ENCODE results near the gene GABRP.
"Not testable (repeated sequence)": the region's sequence is repeated elsewhere in the genome, so short reads cannot be mapped to it uniquely, and the experiment has no call there.

GABRP gene

GRCh38 chr5:170755679-170756456, 27.7 kb upstream of the GABRP start:
- no peak for DNase-seq (ENCODE audit: low read depth, low spot score)

DNA sequence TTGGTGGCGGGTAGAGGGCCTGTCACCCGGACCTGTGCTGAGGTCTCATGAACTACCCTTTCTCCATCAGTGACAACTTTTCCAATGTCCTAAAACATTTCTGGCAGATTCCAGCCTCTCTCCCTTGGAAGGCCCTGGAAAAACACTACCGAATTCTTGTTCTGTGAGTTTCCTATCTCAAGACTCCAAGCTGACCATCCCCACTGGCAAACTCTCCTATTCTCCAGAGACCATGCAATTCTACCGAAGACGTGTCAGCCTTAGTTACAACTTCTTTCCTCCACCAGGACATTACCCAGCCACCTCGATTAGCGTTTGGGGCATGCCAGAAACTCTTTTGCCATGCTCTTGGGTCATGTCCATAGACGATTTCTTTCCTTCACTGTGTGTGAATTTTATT, 26.8 kb upstream of the GABRP start:
- DNase-seq (ENCODE audit: low read depth, low spot score): no peak

GRCh38 chr5:170757182-170757601, 26.3 kb upstream of the GABRP start:
- DNase-seq (ENCODE audit: low read depth, low spot score): no peak

GRCh38 chr5:170757669-170758068, 25.9 kb upstream of the GABRP start:
- no peak for DNase-seq (ENCODE audit: low read depth, low spot score)

DNA sequence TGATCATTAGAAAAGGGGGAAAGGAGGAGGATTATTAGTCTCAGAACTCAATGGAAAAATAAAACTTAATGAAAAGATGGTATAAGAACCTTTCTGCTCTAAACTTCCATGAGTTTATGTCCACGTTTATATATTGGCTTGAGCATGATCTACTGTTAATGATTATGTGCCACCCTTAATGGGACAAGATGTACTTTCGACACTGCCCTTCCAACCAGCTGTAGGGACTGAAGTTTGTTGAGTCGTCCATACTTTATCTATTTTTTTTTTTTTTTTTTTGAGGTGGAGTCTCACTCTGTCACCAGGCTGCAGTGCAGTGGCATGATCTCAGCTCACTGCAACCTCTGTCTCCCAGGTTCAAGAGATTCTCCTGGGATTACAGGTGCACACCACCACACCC, 25.0 kb upstream of the GABRP start:
- no peak for DNase-seq (ENCODE audit: low read depth, low spot score)

GRCh38 chr5:170760113-170760512, 23.4 kb upstream of the GABRP start:
- DNase-seq (ENCODE audit: low read depth, low spot score): no peak

- DNase-seq (ENCODE audit: low read depth, low spot score): no peak
These were observed 22.3 kb upstream of the GABRP start for GRCh38 chr5:170761048-170761707.

DNA sequence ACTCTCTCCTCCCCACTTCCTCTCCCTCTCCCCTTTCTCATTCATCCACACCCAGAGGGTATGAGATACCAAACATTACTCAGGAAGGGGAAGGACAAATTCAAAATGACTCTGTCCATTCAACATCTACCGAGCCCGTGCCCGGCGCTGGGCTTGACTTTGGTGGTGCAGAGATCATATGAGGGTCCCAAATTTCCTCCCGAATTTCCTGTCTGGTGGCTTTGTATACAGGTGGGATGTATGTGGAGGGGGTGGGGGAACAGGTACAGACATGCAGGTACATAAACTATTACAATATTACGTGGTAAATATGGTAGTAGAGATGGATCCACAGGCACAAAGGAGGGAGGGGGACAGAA, 21.8 kb upstream of the GABRP start:
- no peak for DNase-seq (ENCODE audit: low read depth, low spot score)

DNA sequence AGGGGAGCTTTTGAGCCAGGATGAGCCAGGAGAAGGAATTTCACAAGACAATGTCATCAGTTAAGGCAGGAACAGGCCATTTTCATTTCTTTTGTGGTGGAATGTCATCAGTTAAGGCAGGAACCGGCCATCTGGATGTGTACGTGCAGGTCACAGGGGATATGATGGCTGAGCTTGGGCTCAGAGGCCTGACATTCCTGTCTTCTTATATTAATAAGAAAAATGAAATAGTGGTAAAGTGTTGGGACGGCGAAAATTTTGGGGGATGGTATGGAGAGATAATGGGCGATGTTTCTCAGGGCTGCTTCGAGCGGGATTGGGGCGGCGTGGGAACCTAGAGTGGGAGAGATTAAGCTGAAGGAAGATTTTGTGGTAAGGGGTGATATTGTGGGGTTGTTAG, 21.2 kb upstream of the GABRP start:
- not testable (repeated sequence) for DNase-seq (ENCODE audit: low read depth, low spot score)

GRCh38 chr5:170765868-170766267, 17.7 kb upstream of the GABRP start:
- not testable (repeated sequence) for DNase-seq (ENCODE audit: low read depth, low spot score)

DNA sequence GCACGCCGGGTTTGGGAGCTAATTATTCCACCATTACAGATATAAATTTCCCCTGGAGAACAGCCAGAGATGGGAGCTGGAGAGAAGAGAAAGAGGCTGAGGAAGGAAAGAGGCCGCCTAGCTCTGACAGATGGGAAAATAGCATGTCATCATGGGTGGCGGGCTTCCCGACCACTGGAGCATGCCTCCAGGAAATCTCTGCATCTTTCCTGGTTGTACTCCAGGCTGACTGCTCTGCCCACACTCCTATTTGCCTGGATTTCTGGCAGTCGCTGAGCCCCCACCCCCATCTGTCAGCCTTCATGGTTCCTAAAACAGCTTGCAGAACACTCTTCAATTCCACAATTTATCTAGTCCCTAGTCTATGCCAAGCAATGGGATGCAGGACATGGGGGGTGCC, 14.3 kb upstream of the GABRP start:
- no peak for DNase-seq (ENCODE audit: low read depth, low spot score)

DNA sequence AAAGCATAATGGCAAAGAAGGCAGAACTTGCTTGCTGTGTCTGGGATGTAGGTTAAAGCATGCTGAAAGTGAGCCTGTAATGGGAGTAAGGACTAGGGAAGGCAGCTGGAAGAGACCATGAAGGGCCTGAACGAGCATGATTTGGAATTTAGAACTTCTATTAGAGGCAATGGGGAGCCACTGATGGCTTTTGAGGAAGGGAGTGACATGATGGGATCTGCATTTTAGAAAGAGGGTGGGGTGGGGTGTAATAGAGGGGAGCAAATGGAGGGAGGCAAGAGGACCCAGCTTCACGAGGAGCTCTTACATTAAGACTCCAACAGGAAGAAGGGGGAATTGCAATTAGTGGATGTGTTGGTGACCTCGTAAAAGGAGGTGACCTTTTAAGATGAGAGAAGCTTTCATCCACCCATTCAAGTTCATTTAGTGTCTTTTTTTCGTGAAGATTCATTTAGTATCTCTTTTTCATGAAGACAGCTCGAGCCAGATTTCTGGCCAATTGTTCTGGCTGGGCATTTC, 13.6 kb upstream of the GABRP start:
- DNase-seq (ENCODE audit: low read depth, low spot score): no peak

DNA sequence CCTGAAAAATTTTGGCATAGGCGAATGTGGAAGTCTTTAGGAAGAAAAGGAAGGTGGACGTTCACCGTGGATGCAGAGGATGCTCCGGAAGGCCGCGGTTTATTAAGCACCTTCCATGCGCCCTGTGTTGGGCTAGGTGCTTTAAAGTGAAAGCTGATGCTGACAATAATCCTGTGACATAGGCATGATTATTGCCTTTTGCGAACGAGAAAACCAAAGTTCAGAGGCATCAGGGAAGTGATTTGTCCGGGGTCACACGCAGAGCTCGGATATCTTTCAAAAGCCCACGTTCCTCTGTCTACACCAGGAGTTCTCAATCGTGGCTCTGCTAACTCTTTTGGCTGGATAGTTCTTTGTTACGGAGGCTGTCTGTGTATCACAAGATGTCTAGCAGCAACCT, 12.0 kb upstream of the GABRP start:
- no peak for DNase-seq (ENCODE audit: low read depth, low spot score)

DNA sequence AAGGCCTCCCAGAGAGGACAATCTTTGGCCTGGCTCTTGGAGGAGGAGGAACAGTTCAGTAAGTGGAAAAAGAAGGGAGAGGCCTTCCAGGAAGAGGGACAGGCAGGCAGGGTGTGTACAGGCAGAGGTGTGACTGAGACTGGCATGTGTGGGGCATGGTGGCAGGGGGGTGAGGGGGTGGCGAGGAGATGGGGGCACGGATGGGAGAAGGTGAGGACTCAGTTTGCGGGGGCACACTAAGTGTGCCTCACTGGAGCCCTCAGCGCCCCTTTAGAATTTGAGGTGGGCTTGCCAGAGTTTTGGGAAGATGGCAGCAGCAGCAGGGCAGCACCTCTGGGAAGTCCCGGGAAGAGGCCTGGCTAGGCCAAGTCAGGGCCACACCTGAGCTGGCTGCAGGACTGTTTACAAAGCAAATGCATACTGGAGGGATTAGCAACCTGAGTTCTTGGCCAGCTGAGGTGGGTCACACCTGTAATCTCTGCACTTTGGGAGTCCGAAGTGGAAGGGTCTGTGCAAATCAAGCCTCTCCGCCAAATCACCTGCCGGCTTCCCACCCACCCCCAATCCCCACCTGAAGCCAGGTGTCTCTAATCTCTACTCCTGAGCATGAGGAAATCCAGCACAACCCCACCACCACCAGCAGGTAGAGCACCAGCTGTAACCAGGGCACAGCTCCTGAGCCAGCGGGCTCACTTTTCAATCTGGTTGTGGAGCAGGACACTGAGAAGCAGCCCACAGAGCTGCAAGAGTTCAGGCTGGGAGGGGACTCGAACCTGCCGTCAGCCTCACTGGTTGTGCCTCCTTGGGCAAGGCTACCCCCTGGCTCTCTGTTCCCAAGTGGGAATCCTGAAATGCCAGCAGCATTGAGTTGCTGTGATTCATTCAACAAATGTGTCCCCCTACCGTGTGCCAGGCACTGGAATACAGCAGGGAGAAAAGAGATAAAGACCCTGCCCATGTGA, 10.2 kb upstream of the GABRP start:
- DNase-seq (ENCODE audit: low read depth, low spot score): no peak

DNA sequence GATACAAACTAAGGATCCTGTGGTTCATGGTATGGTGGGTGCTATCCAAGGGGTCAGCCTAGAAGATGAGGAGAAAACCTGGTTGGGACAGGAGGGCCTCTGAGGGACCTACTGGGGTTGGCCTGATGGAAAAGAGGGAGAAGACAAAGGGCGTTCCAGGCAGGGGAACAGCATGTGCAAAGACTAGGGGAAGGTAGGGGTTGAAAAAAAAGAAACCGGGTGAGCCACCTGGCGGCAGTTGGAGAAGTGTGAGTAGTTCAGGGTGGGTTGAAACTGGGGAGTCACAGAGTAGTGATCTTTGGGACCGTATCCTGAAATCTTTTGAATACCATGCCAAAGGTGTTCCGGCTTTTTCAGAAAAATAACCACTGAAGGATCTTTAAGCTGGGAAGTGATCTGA, 8.7 kb upstream of the GABRP start:
- no peak for DNase-seq (ENCODE audit: low read depth, low spot score)

DNA sequence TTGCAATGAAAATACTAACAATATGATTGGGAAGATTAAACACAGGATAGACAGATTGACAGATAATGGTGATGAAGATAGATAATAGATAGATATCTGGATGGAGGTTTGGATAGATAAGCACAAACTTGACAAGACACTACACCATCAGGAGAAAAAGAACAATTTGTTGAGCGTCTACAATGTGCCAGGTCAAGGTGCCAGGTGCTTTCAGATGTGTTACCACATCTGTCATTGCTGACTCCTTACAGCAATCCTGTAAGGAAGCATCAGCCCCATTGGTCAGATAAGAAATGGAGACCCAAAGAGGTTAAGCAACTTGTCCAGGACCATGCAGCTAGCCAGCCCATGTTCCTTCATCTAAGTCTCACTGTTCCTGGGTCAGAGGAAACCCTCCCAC, 1.6 kb upstream of the GABRP start:
- no peak for DNase-seq (ENCODE audit: low read depth, low spot score)

DNA sequence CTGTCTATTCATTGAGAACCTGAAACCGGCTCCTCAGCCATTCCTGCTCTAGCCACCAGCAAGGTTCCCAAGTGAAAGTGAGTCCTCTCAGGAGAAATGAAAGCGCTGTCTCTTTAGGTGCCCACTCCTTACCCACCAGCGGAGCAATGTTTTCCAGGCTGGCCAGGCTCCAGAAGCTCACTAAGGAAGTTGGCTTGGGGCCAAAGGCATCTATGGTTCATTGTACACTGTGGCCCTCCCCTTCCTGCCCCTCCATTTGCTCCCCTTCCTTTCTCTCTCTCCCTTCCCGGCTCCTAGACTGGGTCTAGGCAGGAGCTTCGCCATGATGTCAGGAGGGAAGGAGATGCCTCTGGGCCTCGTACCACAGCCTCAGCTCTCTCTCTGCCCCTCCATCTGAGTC, 1.1 kb upstream of the GABRP start:
- DNase-seq (ENCODE audit: low read depth, low spot score): no peak

DNA sequence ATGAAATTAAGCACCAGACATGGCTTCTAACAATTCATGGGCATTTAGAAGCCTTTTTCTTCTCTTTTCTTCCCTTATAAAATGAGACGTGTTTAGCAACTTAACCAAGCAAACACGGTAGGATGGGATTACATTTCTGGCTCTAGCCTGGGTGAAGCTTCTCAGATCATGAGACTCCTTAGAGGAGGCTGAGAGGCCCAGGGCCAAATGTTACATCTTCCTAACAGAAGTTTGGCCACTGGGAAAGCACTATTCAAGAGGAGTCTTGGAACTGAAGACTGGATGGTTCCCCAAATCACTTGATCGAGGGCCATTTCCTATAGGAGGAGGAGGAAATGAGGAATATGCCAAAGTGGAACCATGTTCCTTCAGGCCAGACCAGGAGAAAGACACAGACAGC, 1.9 kb downstream of the GABRP start:
- no peak for DNase-seq (ENCODE audit: low read depth, low spot score)

DNA sequence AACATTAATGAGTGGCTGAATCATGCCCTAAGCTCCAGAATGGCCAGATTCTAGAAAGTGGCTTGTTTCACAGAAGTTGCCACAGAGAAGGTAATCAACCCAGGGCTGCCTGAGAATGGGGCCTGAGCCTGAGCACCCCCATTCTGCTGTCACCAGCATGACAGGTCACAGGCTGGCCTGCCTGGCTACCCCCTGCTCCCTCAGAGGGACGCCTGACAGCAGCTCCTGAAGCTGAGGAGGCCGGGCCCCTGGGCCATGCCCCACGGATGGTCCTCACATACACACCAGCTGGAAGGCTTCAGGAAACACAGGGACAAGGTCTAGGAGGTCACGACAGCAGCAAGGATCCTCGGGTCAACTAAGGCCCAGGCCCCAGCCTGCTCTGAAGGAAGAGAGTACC, 3.7 kb downstream of the GABRP start:
- no peak for DNase-seq (ENCODE audit: low read depth, low spot score)

DNA sequence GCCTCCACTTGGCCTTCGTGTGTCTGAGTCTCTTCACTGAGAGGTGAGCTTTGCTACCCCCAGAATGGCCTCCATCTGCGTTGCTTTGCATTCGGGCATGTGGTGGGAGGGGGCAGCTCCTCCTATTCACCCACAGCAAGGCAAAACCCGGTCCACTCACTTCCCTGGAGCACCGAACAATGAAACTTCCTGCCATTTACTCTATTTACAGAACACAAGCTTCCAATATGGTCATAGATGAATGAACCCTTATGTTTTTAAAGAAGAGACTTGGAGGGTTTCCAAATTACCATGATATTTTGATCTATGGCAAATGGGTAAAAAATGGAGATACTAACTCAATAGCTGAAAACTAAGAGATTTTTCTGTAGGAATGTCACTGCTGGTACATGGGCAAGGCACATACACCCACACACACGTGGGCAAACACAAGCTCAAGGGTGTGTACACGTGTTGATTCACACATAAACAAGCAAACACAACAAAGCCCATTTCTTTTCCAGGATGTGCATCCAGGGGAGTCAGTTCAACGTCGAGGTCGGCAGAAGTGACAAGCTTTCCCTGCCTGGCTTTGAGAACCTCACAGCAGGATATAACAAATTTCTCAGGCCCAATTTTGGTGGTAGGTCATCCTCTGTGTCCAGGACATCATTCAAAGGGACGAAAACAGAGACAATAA, 5.2 kb downstream of the GABRP start:
- DNase-seq (ENCODE audit: low read depth, low spot score): no peak

- DNase-seq (ENCODE audit: low read depth, low spot score): no peak
These were observed 7.9 kb downstream of the GABRP start for GRCh38 chr5:170791325-170791954.
